GM21737 (cell line): Measurements from ENCODE around the gene UBN2.
A peak's percentile ranks its signal among the peaks of the same experiment; 100 is the strongest.
"Not testable (repeated sequence)": the region's sequence is repeated elsewhere in the genome, so short reads cannot be mapped to it uniquely, and the experiment has no call there.

Experiments
- ATAC-seq: cut with Tn5 transposase; IDR thresholded peaks from one replicate; pipeline ENCODE4 v1.9.1; 2021; ENCODE audit warnings: mild to moderate bottlenecking, moderate library complexity; ENCODE audit not compliant: unreplicated experiment

The UBN2 gene

DNA sequence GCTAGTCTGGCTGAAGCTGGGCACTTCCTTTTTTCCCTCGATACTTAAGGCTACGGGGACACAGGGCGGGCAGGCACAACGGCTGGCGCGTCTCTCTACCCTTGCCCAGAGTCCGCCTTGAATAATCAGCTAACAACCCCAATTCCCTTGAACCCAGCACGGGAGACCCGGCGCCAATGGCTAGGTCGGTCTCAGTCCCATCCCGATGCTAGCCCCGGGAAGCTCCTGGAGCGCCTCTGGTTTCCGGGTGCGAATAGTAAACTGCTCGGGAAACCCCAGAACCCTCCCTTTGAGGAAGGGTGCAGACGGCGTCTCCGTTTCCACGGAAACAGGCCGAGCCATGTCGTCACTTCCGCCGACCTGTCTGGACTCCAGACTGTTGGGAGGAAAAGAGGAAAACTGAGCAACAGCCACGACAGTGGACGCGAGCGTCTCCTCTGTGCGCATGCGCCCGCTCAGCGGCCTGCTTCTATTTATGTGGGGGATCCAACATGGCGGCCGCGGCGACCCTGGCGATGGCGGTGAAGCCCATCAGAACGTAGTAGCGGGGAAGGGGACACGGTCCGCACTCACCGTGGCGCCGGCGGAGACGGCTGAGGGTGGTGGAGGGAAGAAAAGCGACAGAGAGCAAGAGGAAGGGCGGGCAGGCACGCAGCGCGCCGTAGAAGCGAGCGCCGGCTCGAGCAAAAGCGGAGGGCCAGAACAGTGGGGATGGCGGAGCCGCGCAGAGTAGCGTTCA lies at the start of gene UBN2:
UBN2 (plus strand) TSS at position 464 of the 739 bp plus-strand sequence; CDS start at position 712, 248 bp downstream.
- ATAC-seq = peak; percentile 95

DNA sequence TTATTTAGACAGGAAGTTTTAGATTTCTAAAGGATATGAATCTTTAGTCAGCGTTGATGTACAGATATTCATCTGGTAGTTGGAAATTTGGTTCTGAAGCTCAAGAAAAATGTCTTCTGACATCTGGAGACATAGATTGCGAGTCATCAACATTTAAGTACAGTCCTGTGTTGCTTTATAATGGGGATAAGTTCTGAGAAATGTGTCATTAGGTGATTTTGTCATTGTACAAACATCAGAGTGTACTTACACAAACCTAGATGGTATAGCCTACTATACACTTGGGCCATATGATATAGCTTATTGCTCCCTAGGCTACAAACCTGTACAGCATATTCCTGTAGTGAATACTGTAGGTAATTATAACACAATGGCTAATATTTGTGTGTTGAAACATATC lies 49.6 kb upstream of the UBN2 start:
- no peak for ATAC-seq

DNA sequence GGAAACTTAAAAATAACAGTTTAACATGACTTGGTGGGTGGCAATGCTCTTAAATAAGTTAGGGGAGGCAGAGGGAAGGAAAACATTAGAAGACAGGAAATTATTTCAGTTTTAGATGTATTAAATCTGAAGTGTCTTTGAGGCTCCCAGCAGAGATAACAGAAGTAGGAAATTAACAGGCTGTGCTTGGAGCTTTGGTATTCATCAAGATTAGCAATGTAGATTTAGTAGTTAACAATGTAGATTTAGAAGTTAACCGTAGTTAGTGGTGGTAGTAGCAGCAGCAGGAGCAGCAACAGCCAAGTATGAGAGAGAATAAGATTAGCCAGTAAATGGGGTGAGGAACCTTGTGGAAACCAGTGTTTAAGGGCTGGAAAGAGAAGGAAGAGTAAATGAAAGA lies 48.7 kb upstream of the UBN2 start:
- ATAC-seq = no peak

DNA sequence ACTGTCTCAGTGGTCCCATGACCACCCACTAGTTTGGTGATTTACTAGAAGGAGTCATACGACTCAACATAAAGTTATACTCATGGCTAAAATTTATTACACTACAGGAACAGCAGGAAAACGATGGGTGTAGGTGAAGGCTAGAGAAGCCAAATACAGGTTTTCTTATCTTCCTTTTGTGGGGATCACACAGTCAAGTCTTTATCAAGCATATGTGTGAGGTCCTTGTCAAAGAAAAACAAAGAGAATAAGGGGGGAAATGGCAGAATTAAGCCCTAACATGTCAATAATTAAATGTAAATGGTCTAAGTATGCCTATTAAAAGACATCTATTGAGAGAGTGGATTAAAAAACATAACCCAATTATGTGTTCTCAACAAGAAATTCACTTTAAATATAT lies 47.8 kb upstream of the UBN2 start:
- ATAC-seq = no peak

DNA sequence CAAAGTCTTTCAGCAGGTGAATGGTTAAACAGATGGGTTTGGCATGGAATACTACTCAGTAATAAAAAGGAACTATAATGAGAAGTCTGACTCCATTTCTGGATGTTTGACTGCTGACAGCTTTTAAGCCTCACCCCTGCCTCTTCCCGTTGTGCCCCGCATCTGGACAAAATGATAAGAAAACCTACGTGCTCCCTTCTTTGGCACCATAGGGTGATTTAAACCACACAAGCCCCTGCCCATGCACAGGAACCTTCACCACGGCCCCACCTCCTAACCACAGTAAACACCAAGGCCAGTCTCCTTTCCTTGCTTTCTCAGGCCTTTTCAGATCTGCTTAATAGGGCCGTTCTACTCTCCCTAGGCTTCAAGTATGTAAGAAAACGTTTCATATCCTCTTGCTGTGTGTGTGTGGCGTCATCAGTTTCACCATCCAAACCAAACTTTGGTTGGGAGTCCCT lies 47.1 kb upstream of the UBN2 start:
- ATAC-seq = no peak

DNA sequence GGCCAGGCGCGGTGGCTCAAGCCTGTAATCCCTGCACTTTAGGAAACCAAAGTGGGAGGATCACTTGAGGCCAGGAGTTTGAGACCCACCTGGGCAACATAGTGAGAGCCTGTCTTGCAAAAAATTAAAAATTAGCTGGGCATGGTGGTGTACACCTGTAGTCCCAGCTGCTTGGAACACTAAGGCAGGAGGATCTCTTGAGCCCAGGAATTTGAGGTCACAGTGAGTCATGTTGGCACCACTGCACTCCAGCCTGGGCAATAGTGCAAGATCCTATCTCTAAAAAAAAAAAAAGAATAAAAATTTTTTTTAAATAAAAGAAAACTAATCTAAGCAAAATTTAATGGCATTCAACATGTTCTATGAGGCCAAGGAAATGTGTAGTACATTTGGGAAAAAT lies 44.9 kb upstream of the UBN2 start:
- no peak for ATAC-seq

DNA sequence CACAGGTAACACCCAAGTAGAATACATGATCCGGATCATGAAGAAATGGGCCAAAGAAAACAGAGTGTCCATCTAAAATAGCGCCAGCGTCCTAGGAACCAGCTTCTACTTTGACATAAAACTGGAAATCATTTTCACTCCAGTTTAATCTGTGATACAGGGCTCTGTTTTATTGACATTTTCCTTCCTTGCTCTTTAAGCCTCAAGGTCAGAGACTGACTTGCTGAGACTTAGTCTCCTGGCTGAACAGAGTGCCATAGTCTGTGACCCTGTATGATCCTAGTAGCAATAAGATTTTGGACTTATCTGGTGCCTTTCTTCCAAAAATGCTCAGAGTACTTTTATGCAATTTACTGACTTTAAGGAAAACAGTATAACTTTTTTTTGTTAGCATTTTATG lies 41.7 kb upstream of the UBN2 start:
- ATAC-seq = no peak

DNA sequence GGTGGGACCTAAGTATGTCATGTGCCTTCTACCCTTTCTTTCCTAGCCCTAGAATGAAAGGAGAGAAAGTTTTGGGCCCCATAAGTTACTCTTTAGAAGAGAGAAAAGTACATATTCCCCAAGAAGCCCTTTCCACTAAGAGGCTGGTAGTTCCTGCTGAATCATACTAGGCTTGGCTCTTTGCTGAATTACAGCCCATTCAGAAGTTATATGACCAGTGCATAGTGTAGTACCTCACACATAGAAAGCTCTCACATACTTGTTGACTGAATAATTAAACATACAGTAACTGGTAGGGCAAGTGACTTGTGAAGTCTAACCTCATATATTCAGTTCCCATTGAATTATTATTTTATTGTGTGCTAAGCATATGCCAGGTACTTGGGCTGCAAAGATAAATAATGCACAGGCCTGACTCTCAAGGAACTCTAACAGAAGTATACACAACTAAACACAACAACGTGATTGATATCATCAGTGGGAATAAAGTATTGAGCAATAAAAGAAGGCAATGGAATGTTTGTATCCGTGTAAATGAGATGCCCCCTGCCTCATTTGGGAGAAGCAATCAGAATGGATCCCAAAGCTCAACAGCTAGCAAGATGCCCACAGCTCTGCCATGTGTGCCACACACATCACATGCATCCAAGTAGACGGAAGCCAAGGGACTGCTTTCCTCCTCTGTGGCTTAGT lies 38.9 kb upstream of the UBN2 start:
- ATAC-seq = no peak

DNA sequence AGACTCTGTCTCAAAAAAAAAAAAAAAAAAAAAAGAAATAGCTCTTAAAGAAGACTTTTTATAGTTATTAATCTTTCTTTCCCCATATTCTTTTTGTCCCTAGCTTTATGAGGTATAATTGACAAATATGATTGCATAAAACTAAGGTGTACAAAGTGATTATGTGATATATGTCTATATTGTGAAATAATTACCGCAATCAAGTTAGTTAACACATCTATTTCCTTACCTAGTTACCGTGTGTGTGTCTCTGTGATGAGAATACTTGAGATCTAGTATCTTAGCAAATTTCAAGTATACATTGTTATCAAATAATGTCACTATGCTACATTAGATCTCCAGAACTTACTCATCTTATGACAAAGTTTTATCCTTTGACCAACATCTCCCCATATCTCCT lies 30.7 kb upstream of the UBN2 start:
- no peak for ATAC-seq

DNA sequence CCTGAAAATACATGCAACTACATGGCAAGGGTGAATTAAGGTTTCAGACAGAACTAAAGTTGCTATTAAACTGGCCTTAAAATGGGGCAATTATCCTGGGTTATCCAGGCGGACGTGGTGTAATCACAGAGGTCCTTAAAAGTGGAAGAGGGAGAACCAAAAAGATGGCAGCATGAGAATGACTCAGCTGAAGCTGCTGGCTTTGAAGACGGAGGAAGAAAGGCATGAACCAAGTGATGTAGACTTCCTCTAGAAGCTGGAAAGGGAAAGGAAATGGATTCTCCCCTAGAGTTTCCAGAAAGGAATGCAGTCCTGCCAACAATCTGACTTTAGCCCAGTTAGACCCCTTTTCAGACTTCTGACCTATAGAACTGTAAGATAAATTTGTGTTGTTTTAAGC lies 27.0 kb upstream of the UBN2 start:
- ATAC-seq = no peak

DNA sequence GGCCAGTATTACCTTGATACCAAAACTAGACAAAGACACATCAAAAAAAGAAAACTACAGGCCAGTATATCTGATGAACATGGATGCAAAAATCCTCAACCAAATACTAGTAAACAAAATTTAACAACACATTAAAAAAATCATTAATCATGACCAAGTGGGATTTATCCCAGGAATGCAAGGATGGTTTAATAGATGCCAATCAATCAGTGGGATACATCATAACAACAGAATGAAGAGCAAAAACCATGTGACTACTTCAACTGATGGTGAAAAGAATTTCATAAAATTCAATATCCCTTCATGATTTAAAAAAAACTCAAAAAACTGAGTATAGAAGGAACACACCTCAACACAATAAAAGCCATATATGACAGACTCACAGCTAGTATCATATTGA lies 25.2 kb upstream of the UBN2 start:
- ATAC-seq = no peak

DNA sequence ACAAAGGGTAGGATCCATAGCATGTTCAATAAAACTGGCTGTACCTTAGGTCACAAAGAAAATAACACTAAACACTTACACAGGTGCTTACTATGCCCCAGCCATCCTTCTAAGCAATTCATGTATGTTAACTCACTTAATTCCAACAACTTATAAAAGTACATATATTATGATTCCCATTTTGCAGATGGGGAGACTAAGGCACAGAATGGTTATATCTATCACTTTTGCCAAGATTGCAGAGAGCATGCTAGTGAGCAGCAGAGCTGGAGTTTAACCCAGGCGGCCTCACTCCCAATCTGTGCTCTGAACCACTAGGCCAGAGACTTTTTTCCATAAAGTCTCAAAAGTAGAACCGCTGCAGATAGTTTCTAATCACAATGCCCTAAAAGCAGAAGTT lies 18.9 kb upstream of the UBN2 start:
- ATAC-seq = no peak

DNA sequence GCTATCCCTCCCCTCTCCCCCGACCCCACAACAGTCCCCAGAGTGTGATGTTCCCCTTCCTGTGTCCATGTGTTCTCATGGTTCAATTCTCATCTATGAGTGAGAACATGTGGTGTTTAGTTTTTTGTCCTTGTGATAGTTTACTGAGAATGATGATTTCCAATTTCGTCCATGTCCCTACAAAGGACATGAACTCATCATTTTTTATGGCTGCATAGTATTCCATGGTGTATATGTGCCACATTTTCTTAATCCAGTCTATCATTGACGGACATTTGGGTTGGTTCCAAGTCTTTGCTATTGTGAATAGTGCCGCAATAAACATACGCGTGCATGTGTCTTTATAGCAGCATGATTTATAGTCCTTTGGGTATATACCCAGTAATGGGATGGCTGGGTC lies 17.5 kb upstream of the UBN2 start:
- ATAC-seq = not testable (repeated sequence)

DNA sequence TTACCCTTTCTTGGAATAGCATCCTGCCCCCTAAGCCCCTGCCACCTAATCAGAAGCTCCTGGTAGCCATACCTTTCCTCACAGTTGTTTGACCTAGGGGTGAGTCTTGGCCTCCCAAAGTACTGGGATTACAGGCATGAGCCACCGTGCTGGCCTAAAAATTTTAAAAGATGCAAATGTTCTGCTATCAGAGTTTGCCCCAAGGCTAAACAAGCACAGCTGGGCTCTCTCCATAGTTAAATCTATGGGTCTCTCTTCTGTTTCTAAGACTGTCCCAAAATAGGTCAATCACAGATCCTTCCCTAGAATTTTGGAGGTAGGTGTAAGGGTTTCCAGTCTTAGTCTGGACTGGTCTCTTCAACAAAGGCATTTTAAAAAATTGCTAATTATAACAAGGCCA lies 12.9 kb upstream of the UBN2 start:
- ATAC-seq = no peak

DNA sequence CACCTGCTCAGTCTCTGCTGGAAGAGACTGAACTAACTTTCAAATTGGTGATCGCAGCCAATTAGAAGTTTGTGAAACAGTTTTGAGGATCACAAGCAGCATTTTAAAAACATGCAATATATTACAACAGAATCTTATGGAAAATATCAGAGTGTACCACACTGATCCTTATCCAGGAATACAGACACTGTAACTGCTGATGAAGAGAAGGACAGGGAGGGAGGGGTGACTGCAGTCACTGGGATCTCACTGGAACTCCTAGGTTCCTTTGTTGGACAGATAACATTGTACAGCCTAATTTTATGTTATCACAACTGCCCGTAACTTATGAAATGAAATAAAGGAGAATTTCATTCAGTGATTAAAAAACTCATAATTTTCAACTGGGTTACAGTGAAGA lies 6.8 kb upstream of the UBN2 start:
- no peak for ATAC-seq

DNA sequence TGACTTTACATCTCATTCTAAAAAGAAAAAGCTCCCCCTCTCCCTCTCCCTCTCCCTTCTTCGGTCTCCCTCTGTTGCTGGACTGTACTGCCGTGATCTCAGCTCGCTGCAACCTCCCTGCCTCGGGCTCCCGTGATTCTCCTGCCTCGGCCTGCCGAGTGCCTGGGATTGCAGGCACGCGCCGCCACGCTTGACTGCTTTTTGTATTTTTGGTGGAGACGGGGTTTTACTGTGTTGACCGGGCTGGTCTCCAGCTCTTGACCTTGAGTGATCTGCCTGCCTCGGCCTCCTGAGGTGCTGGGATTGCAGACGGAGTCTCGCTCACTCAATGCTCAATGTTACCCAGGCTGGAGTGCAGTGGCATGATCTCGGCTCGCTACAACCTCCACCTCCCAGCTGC lies 6.2 kb upstream of the UBN2 start:
- ATAC-seq = not testable (repeated sequence)

DNA sequence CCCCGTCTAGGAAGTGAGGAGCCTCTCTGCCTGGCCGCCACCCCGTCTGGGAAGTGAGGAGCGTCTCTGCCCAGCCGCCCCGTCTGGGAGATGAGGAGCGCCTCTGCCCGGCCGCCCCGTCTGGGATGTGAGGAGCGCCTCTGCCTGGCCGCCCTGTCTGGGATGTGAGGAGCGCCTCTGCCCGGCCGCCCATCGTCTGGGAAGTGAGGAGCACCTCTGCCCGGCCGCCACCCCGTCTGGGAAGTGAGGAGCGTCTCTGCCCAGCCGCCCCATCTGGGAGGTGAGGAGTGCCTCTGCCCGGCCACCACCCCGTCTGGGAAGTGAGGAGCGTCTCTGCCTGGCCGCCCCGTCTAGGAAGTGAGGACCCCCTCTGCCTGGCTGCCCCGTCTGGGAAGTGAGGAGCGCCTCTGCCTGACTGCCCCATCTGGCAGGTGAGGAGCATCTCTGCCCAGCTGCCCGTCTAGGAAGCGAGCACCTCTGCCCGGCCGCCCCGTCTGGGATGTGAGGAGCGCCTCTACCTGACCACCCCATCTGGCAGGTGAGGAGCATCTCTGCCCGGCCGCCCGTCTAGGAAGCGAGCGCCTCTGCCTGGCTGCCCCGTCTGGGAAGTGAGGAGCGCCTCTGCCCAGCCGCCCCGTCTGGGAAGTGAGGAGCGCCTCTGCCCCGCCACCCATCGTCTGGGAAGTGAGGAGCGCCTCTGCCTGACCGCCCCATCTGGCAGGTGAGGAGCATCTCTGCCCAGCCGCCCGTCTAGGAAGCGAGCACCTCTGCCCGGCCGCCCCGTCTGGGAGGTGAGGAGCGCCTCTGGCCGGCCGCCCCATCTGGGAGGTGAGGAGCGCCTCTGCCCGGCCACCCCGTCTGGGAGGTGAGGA lies 5.5 kb upstream of the UBN2 start:
- not testable (repeated sequence) for ATAC-seq

DNA sequence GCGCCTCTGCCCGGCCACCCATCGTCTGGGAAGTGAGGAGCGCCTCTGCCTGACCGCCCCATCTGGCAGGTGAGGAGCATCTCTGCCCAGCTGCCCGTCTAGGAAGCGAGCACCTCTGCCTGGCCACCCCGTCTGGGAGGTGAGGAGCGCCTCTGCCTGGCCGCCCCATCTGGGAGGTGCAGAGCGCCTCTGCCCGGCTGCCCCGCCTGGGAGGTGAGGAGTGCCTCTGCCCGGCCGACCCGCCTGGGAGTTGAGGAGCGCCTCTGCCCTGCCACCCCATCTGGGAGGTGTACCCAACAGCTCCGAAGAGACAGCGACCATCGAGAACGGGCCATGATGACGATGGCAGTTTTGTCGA lies 4.9 kb upstream of the UBN2 start:
- not testable (repeated sequence) for ATAC-seq

DNA sequence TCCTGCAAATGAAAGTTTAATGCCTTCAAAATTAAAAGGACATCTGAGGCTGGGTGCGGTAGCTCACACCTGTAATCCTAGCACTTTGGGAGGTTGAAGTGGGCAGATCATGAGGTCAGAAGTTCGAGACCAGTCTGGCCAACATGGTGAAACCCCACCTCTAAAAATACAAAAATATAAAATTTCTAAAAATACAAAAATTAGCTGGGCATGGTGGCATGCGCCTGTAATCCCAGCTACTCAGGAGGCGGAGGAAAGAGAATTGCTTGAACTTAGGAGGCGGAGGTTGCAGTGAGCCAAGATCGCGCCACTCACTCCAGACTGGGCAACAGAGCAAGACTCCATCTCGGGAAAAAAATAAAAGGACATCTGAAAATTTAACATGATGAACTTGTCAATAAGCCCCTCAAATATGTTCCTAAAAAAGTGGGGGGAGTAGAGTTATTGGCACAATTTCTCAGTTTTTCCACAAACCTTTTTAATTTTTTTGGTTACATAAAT lies 4.0 kb upstream of the UBN2 start:
- ATAC-seq = not testable (repeated sequence)

DNA sequence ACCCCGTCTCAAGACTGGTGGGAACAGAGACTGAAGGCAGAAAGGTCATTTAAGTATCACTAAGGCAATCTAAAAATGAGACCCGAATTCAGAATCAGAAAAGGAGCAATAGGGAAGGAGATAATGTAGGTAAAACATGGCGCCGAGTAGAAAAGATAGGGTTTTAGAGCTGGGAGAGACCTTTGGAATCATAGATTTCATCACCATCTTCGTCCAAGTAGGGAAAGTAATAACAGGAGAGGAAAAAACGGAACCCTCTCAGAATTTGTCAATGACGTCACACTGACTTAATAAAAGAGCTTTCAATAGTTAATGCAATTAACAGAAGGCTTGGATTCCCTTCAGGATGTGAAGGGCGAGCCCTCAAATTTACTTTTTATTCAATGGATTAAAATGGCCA lies 1.0 kb upstream of the UBN2 start:
- no peak for ATAC-seq

DNA sequence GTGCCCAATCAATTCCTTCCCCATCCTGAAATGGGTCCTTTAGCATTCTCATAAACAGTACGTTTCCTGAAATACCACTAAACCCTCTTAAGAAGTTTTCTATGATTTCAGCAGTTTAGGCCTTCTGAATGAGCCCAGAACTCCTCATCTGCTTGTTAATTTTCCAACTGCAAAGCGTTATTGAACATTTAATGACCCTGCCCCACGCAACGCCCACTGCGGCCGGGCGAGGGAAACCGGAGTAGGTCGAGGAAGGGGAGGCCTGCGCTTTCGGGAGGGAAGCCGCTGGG lies 608 bp upstream of the UBN2 start:
- ATAC-seq = no peak
